ENCODE data around the gene COL28A1. TPM values are rescaled to one million over a fixed set of nuclear protein-coding genes. Genes with fewer than 3 reads are reported as not detected.

Gene COL28A1
- total and polyA plus RNA-seq, 3 donors from 2014 or later: 4.0 to 9.2 (median 8.7) TPM

GRCh38 chr7:7329326-7329725 lies 206.3 kb downstream of the COL28A1 start:
- Histone ChIP-seq H3K4me3 (no peak overlapping the region), H3K4me1 (no peaks in the 10 kb centered on the region), H3K27me3 (no peaks in the 10 kb centered on the region), H3K27ac (no peak overlapping the region), H3K9me3 (no peaks in the 10 kb centered on the region), H3K36me3 (ENCODE audit: low read depth, missing control alignments) (no peaks in the 10 kb centered on the region)
- DNase-seq: no peak
- TF ChIP-seq POLR2A (IDR thresholded peaks at IDR 0.05): no peak
- TF ChIP-seq CTCF (IDR thresholded peaks at IDR 0.05): no peak
- intact Hi-C loops (cut with DNase I; ENCODE audit: low total_unique reads): no loop called here
- WGBS, 2 donors: 46 to 63% methylated on average over 1 of the region's 1 CpG

GRCh38 chr7:7327423-7327822 lies 208.2 kb downstream of the COL28A1 start:
- 65 to 71% methylated on average over 2 of the region's 2 CpGs for WGBS, 2 donors
- TF ChIP-seq CTCF (IDR thresholded peaks at IDR 0.05): no peak
- TF ChIP-seq POLR2A (IDR thresholded peaks at IDR 0.05): no peak
- DNase-seq: no peak
- intact Hi-C loops (cut with DNase I; ENCODE audit: low total_unique reads): no loop called here
- Histone ChIP-seq H3K9me3 (no peaks in the 10 kb centered on the region), H3K4me3 (no peak overlapping the region), H3K27me3 (no peaks in the 10 kb centered on the region), H3K27ac (no peak overlapping the region), H3K36me3 (ENCODE audit: low read depth, missing control alignments) (no peaks in the 10 kb centered on the region), H3K4me1 (no peaks in the 10 kb centered on the region)

GRCh38 chr7:7324698-7325097 lies 211.0 kb downstream of the COL28A1 start:
- intact Hi-C loops (cut with DNase I; ENCODE audit: low total_unique reads): no loop called here
- WGBS, 2 donors: 80 to 91% methylated on average over 3 of the region's 3 CpGs
- H3K27me3 ChIP-seq: no peaks in the 10 kb centered on the region
- H3K4me1 ChIP-seq: no peaks in the 10 kb centered on the region
- TF ChIP-seq POLR2A (IDR thresholded peaks at IDR 0.05) (no peak), CTCF (IDR thresholded peaks at IDR 0.05) (no peak)
- H3K9me3 ChIP-seq: no peaks in the 10 kb centered on the region
- DNase-seq: no peak
- no peaks in the 10 kb centered on the region for H3K36me3 ChIP-seq (ENCODE audit: low read depth, missing control alignments)
- no peak overlapping the region for H3K4me3 ChIP-seq
- H3K27ac ChIP-seq: no peak overlapping the region

- intact Hi-C loops (cut with DNase I; ENCODE audit: low total_unique reads): no loop called here
- Histone ChIP-seq H3K36me3 (ENCODE audit: low read depth, missing control alignments) (no peaks in the 10 kb centered on the region), H3K27me3 (no peaks in the 10 kb centered on the region), H3K9me3 (no peaks in the 10 kb centered on the region), H3K27ac (no peak overlapping the region), H3K4me1 (no peaks in the 10 kb centered on the region), H3K4me3 (no peak overlapping the region)
- 70 to 74% methylated on average over 2 of the region's 2 CpGs for whole genome bisulfite sequencing, 2 donors
- DNase-seq: no peak
- TF ChIP-seq CTCF (IDR thresholded peaks at IDR 0.05) (no peak), POLR2A (IDR thresholded peaks at IDR 0.05) (no peak)
Measured at GRCh38 chr7:7323921-7324320, 211.8 kb downstream of the COL28A1 start.

GRCh38 chr7:7323352-7323751 lies 212.3 kb downstream of the COL28A1 start:
- TF ChIP-seq CTCF (IDR thresholded peaks at IDR 0.05) (no peak), POLR2A (IDR thresholded peaks at IDR 0.05) (no peak)
- 71 to 75% methylated on average over 6 of the region's 6 CpGs for WGBS, 2 donors
- no peak overlapping the region for H3K27ac ChIP-seq
- no peak for DNase-seq
- H3K9me3 ChIP-seq: no peaks in the 10 kb centered on the region
- no peaks in the 10 kb centered on the region for H3K27me3 ChIP-seq
- no peak overlapping the region for H3K4me3 ChIP-seq
- no peaks in the 10 kb centered on the region for H3K36me3 ChIP-seq (ENCODE audit: low read depth, missing control alignments)
- intact Hi-C loops (cut with DNase I; ENCODE audit: low total_unique reads): no loop called here
- no peaks in the 10 kb centered on the region for H3K4me1 ChIP-seq
